GM18870 (cell line): Measurements from ENCODE around the gene AFAP1L2.
"Not testable (repeated sequence)": the region's sequence is repeated elsewhere in the genome, so short reads cannot be mapped to it uniquely, and the experiment has no call there.

Source experiments
- ATAC-seq: cut with Tn5 transposase; IDR thresholded peaks from one replicate; pipeline ENCODE4 v1.9.1; 2021; ENCODE audit warnings: moderate library complexity; ENCODE audit not compliant: unreplicated experiment

Gene AFAP1L2

GRCh38 chr10:114342976-114343375 is 61.3 kb downstream of the AFAP1L2 start:
- ATAC-seq = no peak

- no peak for ATAC-seq
These were observed 63.5 kb downstream of the AFAP1L2 start for GRCh38 chr10:114340816-114341215.

GRCh38 chr10:114337510-114338462 is 66.5 kb downstream of the AFAP1L2 start:
- no peak for ATAC-seq

GRCh38 chr10:114336823-114337509 is 67.3 kb downstream of the AFAP1L2 start:
- no peak for ATAC-seq

GRCh38 chr10:114335614-114336013 is 68.7 kb downstream of the AFAP1L2 start:
- no peak for ATAC-seq

GRCh38 chr10:114334301-114334700 is 70.0 kb downstream of the AFAP1L2 start:
- no peak for ATAC-seq

GRCh38 chr10:114333441-114333840 is 70.9 kb downstream of the AFAP1L2 start:
- not testable (repeated sequence) for ATAC-seq

- ATAC-seq = no peak
These were observed 71.8 kb downstream of the AFAP1L2 start for GRCh38 chr10:114332301-114333192.

GRCh38 chr10:114329634-114330365 is 74.5 kb downstream of the AFAP1L2 start:
- ATAC-seq = no peak

GRCh38 chr10:114328874-114329273 is 75.4 kb downstream of the AFAP1L2 start:
- ATAC-seq = no peak

GRCh38 chr10:114328441-114328812 is 75.9 kb downstream of the AFAP1L2 start:
- ATAC-seq = no peak

GRCh38 chr10:114327537-114328440 is 76.5 kb downstream of the AFAP1L2 start:
- ATAC-seq = no peak

GRCh38 chr10:114326795-114327194 is 77.5 kb downstream of the AFAP1L2 start:
- ATAC-seq = no peak

GRCh38 chr10:114323023-114323422 is 81.3 kb downstream of the AFAP1L2 start:
- ATAC-seq = no peak

GRCh38 chr10:114322344-114322743 is 82.0 kb downstream of the AFAP1L2 start:
- no peak for ATAC-seq

- no peak for ATAC-seq
These were observed 83.8 kb downstream of the AFAP1L2 start for GRCh38 chr10:114320249-114321116.

- ATAC-seq = no peak
These were observed 84.7 kb downstream of the AFAP1L2 start for GRCh38 chr10:114319406-114320248.
